Measurements from ENCODE around the gene CACNA2D3.

DNA sequence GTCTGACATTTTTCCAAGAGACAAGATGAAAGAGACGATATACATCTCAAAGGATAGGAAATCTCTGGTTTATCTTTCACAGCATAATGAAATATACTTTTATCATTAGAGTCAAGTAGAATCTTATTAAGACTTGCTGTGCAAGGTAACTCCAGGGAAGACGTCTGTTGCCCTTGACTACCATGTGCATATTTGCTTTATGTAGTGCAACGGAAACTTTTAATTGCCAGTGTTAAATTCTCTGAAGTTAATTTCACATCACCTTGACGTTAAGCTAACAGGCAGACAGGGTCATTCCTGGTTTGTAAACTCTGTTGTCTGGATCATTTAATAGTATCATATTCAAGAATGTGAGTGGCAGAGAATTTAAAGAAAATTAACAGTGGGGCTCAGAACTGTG is 722.7 kb downstream of the CACNA2D3 start:
- TF ChIP-seq, protein P1, sequence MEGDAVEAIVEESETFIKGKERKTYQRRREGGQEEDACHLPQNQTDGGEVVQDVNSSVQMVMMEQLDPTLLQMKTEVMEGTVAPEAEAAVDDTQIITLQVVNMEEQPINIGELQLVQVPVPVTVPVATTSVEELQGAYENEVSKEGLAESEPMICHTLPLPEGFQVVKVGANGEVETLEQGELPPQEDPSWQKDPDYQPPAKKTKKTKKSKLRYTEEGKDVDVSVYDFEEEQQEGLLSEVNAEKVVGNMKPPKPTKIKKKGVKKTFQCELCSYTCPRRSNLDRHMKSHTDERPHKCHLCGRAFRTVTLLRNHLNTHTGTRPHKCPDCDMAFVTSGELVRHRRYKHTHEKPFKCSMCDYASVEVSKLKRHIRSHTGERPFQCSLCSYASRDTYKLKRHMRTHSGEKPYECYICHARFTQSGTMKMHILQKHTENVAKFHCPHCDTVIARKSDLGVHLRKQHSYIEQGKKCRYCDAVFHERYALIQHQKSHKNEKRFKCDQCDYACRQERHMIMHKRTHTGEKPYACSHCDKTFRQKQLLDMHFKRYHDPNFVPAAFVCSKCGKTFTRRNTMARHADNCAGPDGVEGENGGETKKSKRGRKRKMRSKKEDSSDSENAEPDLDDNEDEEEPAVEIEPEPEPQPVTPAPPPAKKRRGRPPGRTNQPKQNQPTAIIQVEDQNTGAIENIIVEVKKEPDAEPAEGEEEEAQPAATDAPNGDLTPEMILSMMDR (IDR thresholded peaks at IDR 0.05) = no peak
- no peak for TF ChIP-seq POLR2A (IDR thresholded peaks at IDR 0.05)
- no peak for TF ChIP-seq POLR2AphosphoS5 (IDR thresholded peaks at IDR 0.05)
